NCI-H345 treated with DMSO at 0.1 percent for 48 hours (cell line): Measurements from ENCODE around the gene GNB2.
"Not testable (repeated sequence)": the region's sequence is repeated elsewhere in the genome, so short reads cannot be mapped to it uniquely, and the experiment has no call there.

ENCODE experiments used
- DNase-seq: peaks from one replicate; lab custom pipeline; 2025; ENCODE audit not compliant: unreplicated experiment; lab: John Stamatoyannopoulos, UW

Gene GNB2

DNA sequence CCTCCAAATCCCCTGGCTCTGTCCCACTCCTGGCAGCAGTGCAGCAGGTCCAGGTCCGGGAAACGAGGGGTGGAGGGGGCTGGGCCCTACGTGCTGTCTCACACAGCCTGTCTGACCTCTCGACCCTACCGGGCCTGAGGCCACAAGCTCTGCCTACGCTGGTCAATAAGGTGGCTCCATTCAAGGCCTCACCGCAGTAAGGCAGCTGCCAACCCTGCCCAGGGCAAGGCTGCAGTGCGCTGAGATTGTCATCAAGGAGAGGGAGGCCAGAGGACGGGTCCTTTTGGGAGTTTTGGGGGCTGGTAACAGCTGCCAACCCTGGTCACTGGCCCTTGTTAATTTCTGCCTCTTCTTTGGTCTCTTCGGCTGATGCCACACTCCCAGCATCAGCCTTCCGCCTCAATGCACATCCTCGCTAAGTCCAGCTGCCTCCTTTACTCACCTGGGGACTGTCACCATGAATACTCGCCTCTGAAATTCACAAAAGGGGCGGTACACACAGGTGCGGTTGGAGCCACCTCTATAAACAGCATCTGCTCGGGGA is 50.3 kb downstream of the GNB2 start:
- DNase-seq, result no peak

DNA sequence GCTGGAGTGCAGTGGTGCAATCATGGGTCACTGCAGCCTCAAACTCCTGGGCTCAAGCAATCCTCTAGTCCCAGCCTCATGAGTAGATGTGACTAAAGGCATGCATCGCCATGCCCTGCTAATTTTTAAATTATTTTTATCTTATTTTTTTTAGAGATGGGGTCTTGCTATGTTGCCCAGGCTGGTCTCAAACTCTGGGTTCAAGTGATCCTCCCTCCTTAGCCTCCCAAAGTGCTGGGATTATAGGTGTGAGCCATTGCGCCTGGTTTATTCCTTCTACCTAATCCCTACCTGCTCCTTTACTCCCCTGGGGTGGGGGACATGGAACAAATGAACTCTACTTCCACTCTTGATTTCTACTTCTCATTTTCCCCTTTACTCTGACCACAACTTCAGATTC is 50.8 kb downstream of the GNB2 start:
- DNase-seq, result not testable (repeated sequence)

DNA sequence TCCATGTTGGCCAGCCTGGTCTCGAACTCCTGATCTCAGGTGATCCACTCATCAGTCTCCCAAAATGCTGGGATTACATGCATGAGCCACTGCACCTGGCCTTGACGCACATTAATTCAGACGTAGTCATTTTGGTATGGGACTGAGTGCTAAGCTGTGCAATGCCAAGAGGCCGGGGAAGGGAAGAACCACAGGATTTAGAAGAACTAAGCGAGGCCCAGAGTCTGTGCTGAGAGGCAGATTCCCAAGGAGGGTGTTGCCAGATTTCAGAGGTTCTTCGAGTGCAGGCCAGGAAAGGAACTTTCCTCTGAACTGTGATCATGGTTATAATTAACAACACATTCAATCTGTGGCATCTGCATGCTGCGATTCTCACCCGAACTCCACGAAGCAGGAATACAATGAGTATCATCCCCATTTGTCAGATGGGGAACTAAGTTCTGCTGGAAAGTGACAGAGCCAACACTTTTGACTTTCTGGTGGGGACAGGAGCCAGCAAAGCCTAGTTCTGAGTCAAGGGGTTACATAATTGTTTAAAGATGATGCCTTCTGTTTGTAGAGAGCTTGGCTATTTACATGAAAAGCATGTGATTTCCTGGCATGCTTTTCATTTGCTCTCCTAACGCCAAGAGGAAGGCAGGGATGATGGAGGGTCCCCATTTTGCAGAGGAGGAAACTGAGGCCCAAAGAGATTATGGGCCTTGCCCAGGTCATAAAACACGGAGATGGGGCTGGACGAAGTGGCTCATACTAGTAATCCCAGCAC is 53.6 kb downstream of the GNB2 start:
- DNase-seq, result no peak

DNA sequence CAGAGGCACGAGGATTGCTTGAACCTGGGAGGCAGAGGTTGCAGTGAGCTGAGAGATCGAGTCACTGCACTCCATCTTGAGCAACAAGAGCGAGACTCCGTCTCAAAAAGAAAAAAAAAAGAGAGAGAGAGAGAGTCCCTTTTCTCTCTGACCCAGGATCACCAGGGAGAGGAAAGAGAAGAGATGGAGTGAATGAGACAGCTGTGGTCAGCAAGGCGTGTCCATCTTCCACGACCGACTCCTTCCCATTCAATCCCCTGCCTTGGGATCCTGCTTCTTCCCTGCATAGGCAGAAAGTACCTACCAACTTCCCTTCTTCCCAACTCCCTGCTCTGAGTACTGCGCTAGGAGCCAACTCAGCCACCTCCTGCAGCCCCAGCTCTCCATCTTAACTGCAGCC is 54.7 kb downstream of the GNB2 start:
- DNase-seq, result no peak
